Heart left ventricle (tissue), 16 donors: ENCODE results near the gene P2RX1. TPM values are rescaled to one million over a fixed set of nuclear protein-coding genes. Genes with fewer than 3 reads are reported as not detected.

Experiments
- ATAC-seq, 4 donors: fragments of 200-7000 bp; cut with Tn5 transposase; one replicate each; pipeline ENCODE4 v1.9.1; 2020 to 2022; ENCODE audit warnings: moderate library complexity in 4 of 4, mild to moderate bottlenecking in 3 of 4, moderate number of reproducible peaks in 1 of 4
- DNase-seq, 5 donors: peaks; one replicate each; pipeline ENCODE4 v3.0.0-alpha.2; 2020
- H3K27ac ChIP-seq, 12 donors: fragments of 200-600 bp; sonication (generic) in 4 of 12; one replicate each; pipeline versions ENCODE4 v1.5.0 to v1.8.0; 2016 to 2022; ENCODE audit warnings: mild to moderate bottlenecking in 2 of 12
- H3K27me3 ChIP-seq, 9 donors: fragments of 200-600 bp; sonication (generic) in 2 of 9; one replicate each; pipeline versions ENCODE4 v1.5.1 to v1.8.0; 2016 to 2022; ENCODE audit warnings: mild to moderate bottlenecking in 3 of 9
- H3K36me3 ChIP-seq, 9 donors: fragments of 200-600 bp; sonication (generic) in 2 of 9; one replicate each; pipeline versions ENCODE4 v1.5.0 to v1.8.0; 2018 to 2022; ENCODE audit warnings: mild to moderate bottlenecking in 2 of 9
- H3K4me1 ChIP-seq, 12 donors: fragments of 200-600 bp; sonication (generic) in 4 of 12; one replicate each; pipeline versions ENCODE4 v1.5.0 to v1.8.0; 2016 to 2022; ENCODE audit warnings: mild to moderate bottlenecking in 3 of 12
- H3K4me3 ChIP-seq, 12 donors: fragments of 200-600 bp; sonication (generic) in 4 of 12; one replicate each; pipeline versions ENCODE4 v1.5.0 to v1.8.0; 2017 to 2022; ENCODE audit warnings: mild to moderate bottlenecking in 9 of 12, moderate library complexity in 4 of 12
- H3K9me3 ChIP-seq, 12 donors: fragments of 200-600 bp; sonication (generic) in 4 of 12; one replicate each; pipeline versions ENCODE4 v1.5.0 to v1.8.0; 2016 to 2022; ENCODE audit warnings: mild to moderate bottlenecking in 1 of 12
- CTCF ChIP-seq, 12 donors: fragments of 200-600 bp; sonication (generic) in 4 of 12; IDR thresholded peaks; one replicate each; pipeline versions ENCODE4 v1.5.0 to v1.8.0; 2018 to 2022; ENCODE audit warnings: antibody characterized with exemption in 12 of 12, mild to moderate bottlenecking in 5 of 12
- POLR2A ChIP-seq, 2 donors: fragments of 450-650 bp; IDR thresholded peaks; one replicate each; pipeline ENCODE4 v1.6.1; 2017; ENCODE audit warnings: antibody characterized with exemption in 2 of 2, mild to moderate bottlenecking in 2 of 2, moderate library complexity in 2 of 2
- WGBS, 4 donors: extraction: QIAGEN DNeasy Blood & Tissue Kit in 2 of 4; methylation state at CpG; one replicate each; pipeline versions ENCODE4 v1.1.5 to v1.1.7; 2013 to 2018; 5-methylcytosine and 5-hydroxymethylcytosine counted together
- intact Hi-C, 10 donors: fragments of 100-400 bp; cut with DNase I; formaldehyde crosslinking; loops; one replicate each; pipeline versions ENCODE4 v1.11.1 to v1.14.2; 2022
- polyA plus RNA-seq, 2 donors: library from polyadenylated mRNA; stranded (reverse); fragments of 200-250 nt; gene quantifications; one replicate each; pipeline ENCODE4 v1.2.3, GENCODE V29; 2013
- total RNA-seq, 9 donors: library from RNA; depleted of rRNA in 2 of 9; stranded (reverse); fragments of >200 nt in 2 of 9; fragmentation: NEBNext Ultra II Directional in 3 of 9; extraction: Animal tissue kit (Norgen Biotek cat#: 25700) in 3 of 9; gene quantifications; one replicate each; pipeline versions ENCODE4 v1.1.0 to v1.2.4, GENCODE V29; 2016 to 2023
- donor health status: ischemic (EF 13 %, LVEDD 7.1; RV severe dilation, severe dysfunction).
- donor health status: healthy with polysubstance abuse.
- donor health status: DM: no; HTN: yes; CAD: no.
- donor health status: DM: no; HTN: no; CAD: no.
- donor health status: ischemic (EF 25% LVEDD 6.9; RV normal size, moderate dysfunction).
- donor health status: ischemic (EF 25% LVEDD 5.7; RV mildly dilated, moderate dysfunction).
- donor health status: healthy.
- donor health status: DM: yes; HTN: yes; CAD: no.
- donor health status: ischemic (EF 35%, LVEDD 5.7; RV mildly dilated, moderate dysfunction).
- donor health status: nonischemic (EF 11% LVEDD 7.7; RV severe dilation, severe dysfunction).
- donor health status: DM: yes; HTN: yes; CAD: no.
- donor health status: PGD.
- donor health status: ischemic (EF 29% LVEDD 5.4; RV normal size, mild dysfunction).
- donor health status: nonischemic (EF 23%, LVEDD 6.1; RV moderate dilation, normal function).

P2RX1 gene
- total and polyA plus RNA-seq, 11 donors: 0.19 to 5.5 (median 0.52) TPM

- no peak overlapping the region for H3K27ac ChIP-seq
- peaks cover 0 to 5% (median 0%) of the 10 kb centered on the region in 9 donors for H3K36me3 ChIP-seq
- no peaks in the 10 kb centered on the region for H3K9me3 ChIP-seq
- TF ChIP-seq CTCF (IDR thresholded peaks at IDR 0.05) (no peak), POLR2A (IDR thresholded peaks at IDR 0.05) (no peak)
- H3K4me3 ChIP-seq: no peak overlapping the region
- intact Hi-C loops: no loop called here
- DNase-seq: no peak
- H3K4me1 ChIP-seq: peaks cover 3 to 31% (median 18%) of the 10 kb centered on the region in 12 donors
- WGBS, 4 donors: 87 to 92% (median 90%) methylated on average over 19 to 27 of the region's 27 CpGs
- ATAC-seq: no peak
- no peaks in the 10 kb centered on the region for H3K27me3 ChIP-seq
Observed at GRCh38 chr17:3921502-3922319, 5.4 kb upstream of the P2RX1 start.

DNA sequence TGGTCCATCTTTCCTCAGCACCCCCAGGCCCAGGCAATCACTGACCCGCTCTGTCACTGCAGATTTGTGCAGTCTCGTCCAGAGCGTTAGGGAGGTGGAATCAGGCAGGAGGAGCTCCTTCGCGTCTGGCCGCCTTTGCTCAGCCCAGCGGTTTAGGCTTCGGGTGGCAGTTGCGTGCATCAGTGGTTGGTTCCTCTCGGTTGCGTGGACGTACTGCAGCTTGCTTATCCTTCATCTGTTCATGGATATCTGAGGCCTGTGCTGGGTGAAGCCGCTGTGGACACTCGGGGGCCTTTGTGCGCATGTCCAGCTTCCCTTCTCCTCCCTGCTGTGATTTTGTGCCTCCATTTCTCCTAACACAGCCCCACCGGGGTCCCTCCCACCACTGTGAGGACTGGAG is 4.7 kb upstream of the P2RX1 start:
- no peak overlapping the region for H3K27ac ChIP-seq

DNA sequence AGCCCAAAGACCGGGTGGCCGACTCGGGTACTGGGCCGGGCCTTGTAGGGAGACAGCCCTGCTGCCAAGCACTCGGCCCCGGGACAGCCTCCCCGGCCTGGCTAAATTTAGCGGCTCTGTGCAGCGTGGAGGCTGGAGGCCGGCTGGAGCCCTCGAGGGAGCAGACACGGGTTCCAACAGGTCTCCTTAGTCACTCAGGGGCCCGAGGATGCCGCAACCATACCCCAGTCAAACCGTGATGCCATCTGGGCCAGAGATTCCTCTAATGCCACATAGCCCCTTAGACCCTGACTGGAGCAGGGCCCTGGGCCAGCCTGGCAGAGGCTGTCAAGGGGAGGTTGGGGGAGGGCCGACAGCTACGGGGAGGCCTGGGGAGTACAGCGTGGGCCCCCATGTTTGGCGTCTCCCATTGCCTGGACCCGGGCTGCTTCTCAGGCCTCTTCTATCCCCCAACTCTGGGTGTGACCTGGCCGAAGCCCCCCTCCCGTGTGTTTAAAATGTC is 2.9 kb upstream of the P2RX1 start:
- peak in 3 of 4 donors; percentile 5 to 51 (median 17) for ATAC-seq
- H3K4me3 ChIP-seq: no peak overlapping the region
- intact Hi-C loops: loop anchor here in 5 of 10 donors (5.0 to 10.0 kb wide), 4 partner anchors 83 to 184 kb away; no protein-coding TSS in a partner anchor

More for the DNA sequence above, 4.7 kb upstream of the P2RX1 start:
- H3K27me3 ChIP-seq: no peaks in the 10 kb centered on the region
- no peak for ATAC-seq
- no peaks in the 10 kb centered on the region for H3K9me3 ChIP-seq
- peaks cover 0 to 5% (median 0%) of the 10 kb centered on the region in 9 donors for H3K36me3 ChIP-seq
- no peak for DNase-seq
- WGBS, 4 donors: 94 to 97% (median 95%) methylated on average over 16 of the region's 16 CpGs
- TF ChIP-seq CTCF (IDR thresholded peaks at IDR 0.05): no peak
- no peak for TF ChIP-seq POLR2A (IDR thresholded peaks at IDR 0.05)
- H3K4me3 ChIP-seq: no peak overlapping the region
- H3K4me1 ChIP-seq: peaks cover 3 to 38% (median 24%) of the 10 kb centered on the region in 12 donors
- intact Hi-C loops: no loop called here

More for the DNA sequence above, 2.9 kb upstream of the P2RX1 start:
- TF ChIP-seq POLR2A (IDR thresholded peaks at IDR 0.05): no peak
- no peak for TF ChIP-seq CTCF (IDR thresholded peaks at IDR 0.05)
- Histone ChIP-seq H3K27ac (peak overlapping the region in 11 of 12 donors; percentile 26 to 71 (median 54)), H3K9me3 (no peaks in the 10 kb centered on the region), H3K27me3 (no peaks in the 10 kb centered on the region), H3K4me1 (peaks cover 3 to 34% (median 28%) of the 10 kb centered on the region in 12 donors), H3K36me3 (peaks cover 0 to 2% (median 0%) of the 10 kb centered on the region in 9 donors)
- 58 to 75% (median 67%) methylated on average over 8 to 22 of the region's 22 CpGs for WGBS, 4 donors
- DNase-seq: peak; percentile 36 to 76 (median 66)
